K562 (cell line): ENCODE results near the gene KLHDC10. TPM values are rescaled to one million over a fixed set of nuclear protein-coding genes. Genes with fewer than 3 reads are reported as not detected.
A peak's percentile ranks its signal among the peaks of the same experiment; 100 is the strongest.

Experiments
- ATAC-seq: fragments of 200-7000 bp; cut with Tn5 transposase; 3 replicates; pipeline ENCODE4 v1.9.1; 2020; ENCODE audit warnings: moderate library complexity
- BruUV-seq: library from RNA; stranded (reverse); fragments of 400-500 nt; replicated peaks from 2 replicates; lab custom pipeline; 2021; lab: Mats Ljungman, UMichigan
- CTCF ChIA-PET: fragments of 300-600 bp; formaldehyde crosslinking; extraction: SDS; loops from one replicate; lab custom pipeline; 2021; ENCODE audit warnings: low intra/inter-chr PET ratio; lab: Yijun Ruan, JAX
- POLR2A ChIA-PET: fragments of 300-600, 350-650 bp; sonication (Branson Sonifier 250); formaldehyde crosslinking; extraction: SDS; loops from one replicate; lab custom pipeline; 2021; ENCODE audit warnings: antibody characterized with exemption, inconsistent platforms; lab: Yijun Ruan, JAX
- DNase-seq, 4 experiments: peaks; one replicate each; pipeline versions ENCODE4 v3.0.0 to v3.0.0-alpha.2; 2011 to 2018; ENCODE audit warnings: low spot score in 3 of 4, mixed read lengths in 3 of 4; ENCODE audit errors: extremely low read depth in 1 of 4
- FAIRE-seq: peaks from 2 replicates; lab custom pipeline; 2011; peaks lifted over from hg19 to GRCh38; lab: Jason Lieb, UNC
- H2AFZ ChIP-seq: 2 replicates; pipeline ENCODE4 v1.6.0; 2011; ENCODE audit warnings: low read depth, low read length, control low read depth, inconsistent platforms
- H3K27ac ChIP-seq: fragments of 200-600 bp; 3 replicates; pipeline ENCODE4 v1.8.0; 2011; ENCODE audit warnings: low read depth, mild to moderate bottlenecking, control low read depth, inconsistent platforms, low read length, moderate library complexity, mixed read lengths; ENCODE audit errors: extremely low read depth
- H3K27me3 ChIP-seq, 2 experiments: fragments of 300-600 bp in 1 of 2; 2 replicates in 1 of 2; 3 replicates in 1 of 2; pipeline versions ENCODE4 v1.6.0 to v1.8.0; 2011; ENCODE audit warnings: inconsistent platforms in 2 of 2, low read length in 2 of 2, mild to moderate bottlenecking in 1 of 2, mixed read lengths in 1 of 2, moderate library complexity in 1 of 2; ENCODE audit not compliant: control insufficient read depth in 2 of 2, insufficient read depth in 2 of 2
- H3K36me3 ChIP-seq: fragments of 300-600 bp; 3 replicates; pipeline ENCODE4 v1.8.0; 2011; ENCODE audit warnings: mild to moderate bottlenecking, low read length, inconsistent platforms; ENCODE audit not compliant: control insufficient read depth, insufficient read depth
- H3K4me1 ChIP-seq, 2 experiments: fragments of 200-600 bp in 1 of 2; replicated peaks in 1 of 2; 2 replicates in 1 of 2; 3 replicates in 1 of 2; pipeline versions ENCODE4 v1.5.1 to v1.8.0; 2011; ENCODE audit warnings: inconsistent platforms in 2 of 2, low read length in 2 of 2, mild to moderate bottlenecking in 1 of 2, mixed read lengths in 1 of 2, moderate library complexity in 1 of 2; ENCODE audit not compliant: control insufficient read depth in 2 of 2, insufficient read depth in 2 of 2
- H3K4me2 ChIP-seq: 2 replicates; pipeline ENCODE4 v1.6.1; 2011; ENCODE audit warnings: low read length, control low read depth, inconsistent platforms, mixed read lengths; ENCODE audit not compliant: insufficient read depth
- H3K4me3 ChIP-seq: fragments of 200-600 bp; sonication (generic), shearing (Covaris generic); 2 replicates; pipeline ENCODE4 v1.5.1; 2016; ENCODE audit warnings: control low read depth, inconsistent platforms
- H3K79me2 ChIP-seq: fragments of 200-600 bp; 3 replicates; pipeline ENCODE4 v1.8.0; 2011; ENCODE audit warnings: low read length, inconsistent platforms; ENCODE audit not compliant: control insufficient read depth, insufficient read depth
- H3K9ac ChIP-seq, 2 experiments: 2 replicates each; pipeline versions ENCODE4 v1.6.0 to v1.6.1; 2011; ENCODE audit warnings: low read depth in 2 of 2, low read length in 2 of 2, control low read depth in 1 of 2, inconsistent platforms in 1 of 2, mild to moderate bottlenecking in 1 of 2, mixed read lengths in 1 of 2; ENCODE audit not compliant: insufficient read depth in 1 of 2
- H3K9me1 ChIP-seq: one replicate; pipeline ENCODE4 v1.6.0; 2011; ENCODE audit warnings: inconsistent platforms, mild to moderate bottlenecking, low read length, moderate library complexity; ENCODE audit not compliant: control insufficient read depth, insufficient read depth
- H3K9me3 ChIP-seq: replicated peaks from 2 replicates; pipeline ENCODE4 v1.5.1; 2011; ENCODE audit warnings: low read depth, low read length, inconsistent platforms; ENCODE audit not compliant: control insufficient read depth, insufficient read depth
- H4K20me1 ChIP-seq: replicated peaks from 2 replicates; pipeline ENCODE4 v1.6.1; 2011; ENCODE audit warnings: low read length, inconsistent platforms, mixed read lengths; ENCODE audit not compliant: control insufficient read depth, insufficient read depth
- AFF1 ChIP-seq, 2 experiments: fragments of 450-650 bp; IDR thresholded peaks; 2 replicates each; pipeline ENCODE4 v1.6.1; 2018; ENCODE audit warnings: mild to moderate bottlenecking in 2 of 2, low read depth in 1 of 2; ENCODE audit not compliant: partially characterized antibody in 2 of 2
- CBFA2T3 ChIP-seq: fragments of 450-650 bp; IDR thresholded peaks from 2 replicates; pipeline ENCODE4 v1.6.1; 2017
- FIP1L1 ChIP-seq: fragments of 200-400 bp; formaldehyde crosslinking; IDR thresholded peaks from 2 replicates; pipeline ENCODE4 v1.6.1; 2018; ENCODE audit warnings: mild to moderate bottlenecking, low read depth, low read length; ENCODE audit not compliant: poor library complexity, severe bottlenecking
- GABPB1 ChIP-seq: sonication (generic); formaldehyde crosslinking; IDR thresholded peaks from 2 replicates; pipeline ENCODE4 v1.8.0; 2022; ENCODE audit warnings: mild to moderate bottlenecking, missing genetic modification reagents
- KDM5B ChIP-seq: fragments of 200-600 bp; sonication (generic); IDR thresholded peaks from 2 replicates; pipeline ENCODE4 v1.6.1; 2012; ENCODE audit warnings: low read depth, mild to moderate bottlenecking, moderate library complexity, low read length, control low read depth, inconsistent platforms; ENCODE audit not compliant: insufficient replicate concordance
- MTA2 ChIP-seq: fragments of 450-650 bp; IDR thresholded peaks from 2 replicates; pipeline ENCODE4 v1.6.1; 2016; ENCODE audit warnings: low read depth
- POLR2G ChIP-seq: fragments of 200-400 bp; formaldehyde crosslinking; IDR thresholded peaks from 2 replicates; pipeline ENCODE4 v1.6.1; 2017; ENCODE audit warnings: low read depth, mild to moderate bottlenecking, antibody characterized with exemption, low read length, moderate library complexity
- SP1 ChIP-seq: sonication (generic); formaldehyde crosslinking; IDR thresholded peaks from 2 replicates; pipeline ENCODE4 v1.8.1; 2022; ENCODE audit warnings: mild to moderate bottlenecking, missing genetic modification reagents
- ZNF445 ChIP-seq: fragments of 250-450 bp; sonication (Bioruptor Pico); IDR thresholded peaks from 2 replicates; pipeline ENCODE4 v1.4.0; 2020; ENCODE audit warnings: low read depth, mild to moderate bottlenecking, moderate library complexity
- WGBS: fragments of 100-300 bp; shearing (Covaris generic); methylation state at CpG from one replicate; pipeline ENCODE4 v1.1.6; 2016; ENCODE audit warnings: low coverage, mixed read lengths; ENCODE audit not compliant: insufficient coverage; ENCODE audit errors: missing lambda C conversion rate; 5-methylcytosine and 5-hydroxymethylcytosine counted together
- in situ Hi-C: fragments of 300-500 bp; cut with MboI; formaldehyde crosslinking; loops from 4 replicates; pipeline ENCODE4 v1.15.0; 2018; ENCODE audit warnings: inconsistent platforms, mixed read lengths
- intact Hi-C: fragments of 100-400 bp; cut with micrococcal nuclease; formaldehyde crosslinking; loops from 2 replicates; pipeline ENCODE4 v1.14.2; 2022
- polyA plus RNA-seq, 8 experiments: library from polyadenylated mRNA; depleted of rRNA in 4 of 8; stranded (reverse) in 5 of 8; unstranded in 3 of 8; fragments of >200 nt; fragmentation: Nextera tagmentation in 2 of 8; fragmentation: Illumina TruSeq in 1 of 8; extraction: Ambion mirVana in 2 of 8; extraction: Trizol in 1 of 8; gene quantifications; 2 replicates each; pipeline versions ENCODE4 v1.2.1 to v1.2.3, GENCODE V29; 2011 to 2014; ENCODE audit warnings: inconsistent platforms in 1 of 8, missing spikeins in 1 of 8
- total RNA-seq, 7 experiments: library from RNA; depleted of rRNA in 6 of 7; stranded (reverse); fragments of >200 nt in 6 of 7; fragmentation: Illumina TruSeq in 2 of 7; extraction: Trizol in 2 of 7; gene quantifications; 2 replicates each; pipeline versions ENCODE4 v1.2.1 to v1.2.3, GENCODE V29; 2011 to 2021; ENCODE audit warnings: low replicate concordance in 1 of 7

Gene KLHDC10
- total and polyA plus RNA-seq, 9 of the 15 experiments (the other 6 are each of a cell fraction or from before 2014, with no cell fraction given) = 9.8 to 80.5 (median 31.4) TPM

DNA sequence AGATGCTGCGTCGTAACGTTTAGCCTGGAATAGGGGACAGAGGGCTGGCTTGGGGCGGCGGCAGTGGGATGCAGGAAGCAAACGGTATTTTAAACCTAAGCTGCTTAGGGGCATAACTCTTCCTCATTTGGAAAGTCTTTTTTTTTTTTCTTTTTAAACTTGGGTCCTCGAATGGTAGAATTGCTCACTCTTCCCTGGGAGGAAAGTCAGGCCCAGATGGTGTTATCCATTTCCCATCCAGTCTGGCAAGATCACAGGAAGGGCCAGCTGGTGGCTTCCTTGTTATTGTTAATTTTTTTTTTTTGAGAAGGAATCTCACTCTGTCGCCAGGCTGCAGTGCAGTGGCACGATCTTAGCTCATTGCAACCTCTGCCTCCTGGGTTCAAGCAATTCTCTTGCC is 78.2 kb downstream of the KLHDC10 start (continued):
- no peak for TF ChIP-seq ZNF445 (CRISPR knock-in tag)
- TF ChIP-seq GABPB1 = no peak
- TF ChIP-seq AFF1 (IDR thresholded peaks at IDR 0.05; ENCODE audit: low read depth in 1 of 2, partially characterized antibody in 2 of 2) = no peak
- TF ChIP-seq, all 486 proteins: peak for 0

DNA sequence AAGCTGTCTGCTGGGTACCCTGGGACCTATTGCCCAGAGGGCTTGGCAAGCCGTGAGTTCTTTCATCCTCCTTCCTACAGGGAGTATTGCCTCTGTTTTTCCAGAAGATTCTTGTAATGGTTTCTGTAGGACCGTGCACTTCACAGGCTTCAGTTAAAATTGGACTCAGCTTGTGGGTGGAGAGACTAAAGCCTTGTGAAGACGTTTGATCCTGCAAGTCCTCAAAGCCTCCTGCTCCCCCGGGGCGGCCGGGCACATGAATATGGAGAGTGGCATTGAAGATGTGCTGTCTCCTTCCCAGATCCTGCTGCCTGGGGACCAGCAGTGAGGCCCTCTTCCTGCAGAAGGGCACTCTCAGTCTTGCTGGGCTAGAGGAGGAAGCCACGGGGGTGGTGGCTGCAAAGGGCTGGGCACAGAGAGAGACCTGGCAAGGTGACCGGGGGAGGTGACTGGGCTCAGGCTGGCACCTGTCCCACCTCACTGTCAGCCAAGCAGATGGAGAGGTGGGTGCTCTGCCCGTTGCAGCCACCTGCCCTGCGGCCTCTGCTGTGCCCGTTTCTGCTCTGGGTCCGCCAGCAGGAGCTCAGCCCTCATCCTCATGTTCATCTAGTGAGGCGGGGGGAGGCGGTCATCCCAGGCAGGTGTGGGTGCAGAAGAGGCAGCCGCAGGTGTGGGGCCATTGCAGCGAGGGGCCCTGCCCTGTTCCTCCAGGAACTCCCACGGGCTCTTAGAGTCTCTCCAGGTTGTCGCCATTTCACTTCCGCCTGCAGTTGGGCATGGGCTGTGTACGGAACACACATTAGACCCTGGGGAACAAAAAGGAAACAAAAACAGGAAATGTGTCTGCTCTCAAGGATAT is 79.2 kb downstream of the KLHDC10 start:
- ChIA-PET CTCF (no interaction called here), POLR2A (interaction anchor here (0.6 to 1.4 kb wide), 3 partner anchors 10 to 221 kb away, joined by 3 to 8 read pairs (median 5); no protein-coding TSS in a partner anchor)
- no peak overlapping the region for H3K4me3 ChIP-seq
- 76% methylated on average over 20 of the region's 20 CpGs for WGBS
- DNase-seq (no peak), ATAC-seq (no peak), FAIRE-seq (no peak)
- H3K27me3 ChIP-seq = no peaks in the 10 kb centered on the region; a peak in 1 of 5 replicates
- in situ Hi-C loops = no loop called here
- H3K79me2 ChIP-seq = no peaks in the 10 kb centered on the region
- peaks cover 11 to 59% of the 10 kb centered on the region in 2 experiments; a peak in 4 of 5 replicates for H3K4me1 ChIP-seq
- BruUV-seq = no TSS peak
- peaks cover 5% of the 10 kb centered on the region; the same call in 1 of the 2 replicates for H3K9me3 ChIP-seq
- intact Hi-C loops = no loop called here
- H3K36me3 ChIP-seq = no peaks in the 10 kb centered on the region; the same call in 2 of the 3 replicates
- peak overlapping the region in 1 of 2 experiments; percentile 75; a peak in 2 of 4 replicates for H3K9ac ChIP-seq
- H4K20me1 ChIP-seq = no peaks in the 10 kb centered on the region
- H3K27ac ChIP-seq = peak overlapping the region; percentile 43; the same call in 1 of the 3 replicates
- H2AFZ ChIP-seq = peak overlapping the region; percentile 58
- H3K9me1 ChIP-seq = no peaks in the 10 kb centered on the region
- TF ChIP-seq MTA2 (no peak), FIP1L1 (no peak), POLR2G (0 out of 2 replicates have a peak, but pooled peaks have one; percentile 29), CBFA2T3 (no peak), KDM5B (no peak), SP1 (no peak)
- TF ChIP-seq, all 486 proteins: peak for 1
- no peak overlapping the region for H3K4me2 ChIP-seq
